ENCODE results near the gene CACNA1E. TPM values are rescaled to one million over a fixed set of nuclear protein-coding genes. Genes with fewer than 3 reads are reported as not detected.

CACNA1E gene
- total RNA-seq, 1 experiment from 2014 or later: 0.46 TPM

GRCh38 chr1:181680332-181680731 lies 197.0 kb downstream of the CACNA1E start:
- no peak overlapping the region for H4K5ac ChIP-seq (ENCODE audit: insufficient read length, low read depth, low read length)
- H2BK20ac ChIP-seq (ENCODE audit: low read depth, low read length, poor library complexity, severe bottlenecking): no peak overlapping the region
- no peak for DNase-seq
- no peaks in the 10 kb centered on the region for H3K79me2 ChIP-seq (ENCODE audit: insufficient read depth, low read length)
- no peak overlapping the region for H2BK5ac ChIP-seq (ENCODE audit: insufficient read length, low read length)
- no peak overlapping the region for H3K14ac ChIP-seq (ENCODE audit: insufficient read depth, low read length)
- no peaks in the 10 kb centered on the region; the same call in none of the 2 replicates for H3K27me3 Mint-ChIP-seq (ENCODE audit: low read depth)
- no peaks in the 10 kb centered on the region for H3K9me3 Mint-ChIP-seq
- no peaks in the 10 kb centered on the region for H3K27me3 ChIP-seq (ENCODE audit: insufficient read depth, low read length)
- no peak overlapping the region for H3K27ac Mint-ChIP-seq
- no peak overlapping the region for H2AK5ac ChIP-seq (ENCODE audit: insufficient read length, low read length)
- H2AFZ ChIP-seq (ENCODE audit: low read length): no peak overlapping the region
- H4K20me1 ChIP-seq (ENCODE audit: control insufficient read depth, insufficient read depth, insufficient read length): no peaks in the 10 kb centered on the region
- H2BK120ac ChIP-seq (ENCODE audit: low read depth, low read length, poor library complexity, severe bottlenecking): no peak overlapping the region
- TF ChIP-seq, protein P1, sequence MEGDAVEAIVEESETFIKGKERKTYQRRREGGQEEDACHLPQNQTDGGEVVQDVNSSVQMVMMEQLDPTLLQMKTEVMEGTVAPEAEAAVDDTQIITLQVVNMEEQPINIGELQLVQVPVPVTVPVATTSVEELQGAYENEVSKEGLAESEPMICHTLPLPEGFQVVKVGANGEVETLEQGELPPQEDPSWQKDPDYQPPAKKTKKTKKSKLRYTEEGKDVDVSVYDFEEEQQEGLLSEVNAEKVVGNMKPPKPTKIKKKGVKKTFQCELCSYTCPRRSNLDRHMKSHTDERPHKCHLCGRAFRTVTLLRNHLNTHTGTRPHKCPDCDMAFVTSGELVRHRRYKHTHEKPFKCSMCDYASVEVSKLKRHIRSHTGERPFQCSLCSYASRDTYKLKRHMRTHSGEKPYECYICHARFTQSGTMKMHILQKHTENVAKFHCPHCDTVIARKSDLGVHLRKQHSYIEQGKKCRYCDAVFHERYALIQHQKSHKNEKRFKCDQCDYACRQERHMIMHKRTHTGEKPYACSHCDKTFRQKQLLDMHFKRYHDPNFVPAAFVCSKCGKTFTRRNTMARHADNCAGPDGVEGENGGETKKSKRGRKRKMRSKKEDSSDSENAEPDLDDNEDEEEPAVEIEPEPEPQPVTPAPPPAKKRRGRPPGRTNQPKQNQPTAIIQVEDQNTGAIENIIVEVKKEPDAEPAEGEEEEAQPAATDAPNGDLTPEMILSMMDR (conservative IDR thresholded peaks at IDR 0.05): no peak
- H3K4ac ChIP-seq (ENCODE audit: low read depth, low read length): no peak overlapping the region
- no peaks in the 10 kb centered on the region for H3K36me3 Mint-ChIP-seq (ENCODE audit: insufficient read depth in 1 of 3, low read depth in 3 of 3)
- no peaks in the 10 kb centered on the region for H3K79me1 ChIP-seq (ENCODE audit: insufficient read depth, low read depth, low read length, poor library complexity, severe bottlenecking)
- H4K8ac ChIP-seq (replicated peaks; ENCODE audit: insufficient read length, low read depth, low read length): no peak overlapping the region
- peaks cover 3 to 6% of the 10 kb centered on the region in 2 experiments for H3K4me1 Mint-ChIP-seq
- H3K4me1 ChIP-seq (ENCODE audit: insufficient read depth, low read length): no peaks in the 10 kb centered on the region
- no peak overlapping the region for H4K91ac ChIP-seq (ENCODE audit: insufficient read length, low read depth, low read length)
- no peak overlapping the region for H3K27ac ChIP-seq (ENCODE audit: insufficient read length, low read depth, low read length)
- no peaks in the 10 kb centered on the region for H3K9me3 ChIP-seq (ENCODE audit: control insufficient read depth, low read depth, low read length)
- no peak overlapping the region for H3K56ac ChIP-seq (ENCODE audit: insufficient read length, low read depth, low read length)
- H2BK12ac ChIP-seq (ENCODE audit: insufficient read length, low read depth, low read length): no peak overlapping the region
- no peak overlapping the region for H3K23ac ChIP-seq (ENCODE audit: insufficient read length, low read depth, low read length)
- H3K23me2 ChIP-seq (ENCODE audit: insufficient read length, low read depth, low read length, poor library complexity, severe bottlenecking): no peaks in the 10 kb centered on the region
- no peak overlapping the region for H3K9ac ChIP-seq (ENCODE audit: extremely low read depth, insufficient read length, low read length)
- no peak overlapping the region for H3K18ac ChIP-seq (ENCODE audit: insufficient read length, low read depth, low read length)
- no peak overlapping the region for H3K4me2 ChIP-seq (ENCODE audit: insufficient read depth, insufficient read length, low read length)
- H3K4me3 Mint-ChIP-seq: no peak overlapping the region
- H2BK15ac ChIP-seq (ENCODE audit: low read depth, low read length): no peak overlapping the region
- WGBS (ENCODE audit: extremely low coverage, insufficient read length, low lambda C conversion rate): no CpG with 5 or more reads among the region's 11 CpGs
- no peak overlapping the region for H3T11ph ChIP-seq (ENCODE audit: low read length)
